Measurements from ENCODE around the gene AP1B1.

DNA sequence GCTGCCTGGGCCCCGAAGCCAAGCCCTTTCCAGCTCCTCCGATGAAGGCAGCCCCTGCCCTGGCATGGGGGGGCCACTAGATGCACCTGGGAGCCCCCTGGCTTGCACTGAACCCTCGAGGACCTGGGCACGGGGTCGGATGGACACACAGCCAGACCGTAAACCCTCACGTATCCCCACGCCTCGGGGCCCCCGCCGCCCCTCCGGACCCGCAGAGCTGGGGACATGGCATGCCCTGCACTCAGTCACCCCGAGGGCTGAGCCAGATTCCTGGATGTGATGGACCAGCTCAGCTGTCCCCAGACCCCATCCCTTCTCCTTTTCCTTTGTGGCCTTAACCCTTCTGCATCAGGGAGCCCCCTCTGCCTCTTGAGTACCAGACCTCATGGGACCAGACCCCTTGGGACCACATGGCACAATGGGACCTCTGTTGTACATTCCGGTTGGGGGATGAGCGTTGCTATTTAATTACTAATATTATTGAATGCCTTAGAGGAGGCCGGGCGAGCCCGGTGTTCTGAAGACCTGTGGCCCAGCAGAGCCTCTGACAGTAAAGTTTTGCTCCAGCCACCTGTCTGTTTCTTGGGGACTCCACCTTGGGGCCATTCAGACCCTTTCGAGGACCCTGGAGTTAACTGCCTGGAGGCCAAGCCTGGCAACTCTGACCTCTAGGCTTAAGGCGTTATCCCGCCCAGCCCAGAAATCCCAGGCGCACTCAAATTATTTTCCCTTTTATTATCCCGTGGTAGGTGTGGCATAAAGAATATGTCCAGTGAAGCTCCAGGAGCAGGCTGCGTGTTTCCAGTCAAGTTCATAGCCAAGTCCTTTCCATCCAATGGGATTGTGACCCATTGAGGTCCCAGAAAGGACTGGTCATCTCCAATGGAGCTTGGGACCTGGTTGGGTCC lies 75.9 kb downstream of the AP1B1 start:
- TF ChIP-seq, protein P1, sequence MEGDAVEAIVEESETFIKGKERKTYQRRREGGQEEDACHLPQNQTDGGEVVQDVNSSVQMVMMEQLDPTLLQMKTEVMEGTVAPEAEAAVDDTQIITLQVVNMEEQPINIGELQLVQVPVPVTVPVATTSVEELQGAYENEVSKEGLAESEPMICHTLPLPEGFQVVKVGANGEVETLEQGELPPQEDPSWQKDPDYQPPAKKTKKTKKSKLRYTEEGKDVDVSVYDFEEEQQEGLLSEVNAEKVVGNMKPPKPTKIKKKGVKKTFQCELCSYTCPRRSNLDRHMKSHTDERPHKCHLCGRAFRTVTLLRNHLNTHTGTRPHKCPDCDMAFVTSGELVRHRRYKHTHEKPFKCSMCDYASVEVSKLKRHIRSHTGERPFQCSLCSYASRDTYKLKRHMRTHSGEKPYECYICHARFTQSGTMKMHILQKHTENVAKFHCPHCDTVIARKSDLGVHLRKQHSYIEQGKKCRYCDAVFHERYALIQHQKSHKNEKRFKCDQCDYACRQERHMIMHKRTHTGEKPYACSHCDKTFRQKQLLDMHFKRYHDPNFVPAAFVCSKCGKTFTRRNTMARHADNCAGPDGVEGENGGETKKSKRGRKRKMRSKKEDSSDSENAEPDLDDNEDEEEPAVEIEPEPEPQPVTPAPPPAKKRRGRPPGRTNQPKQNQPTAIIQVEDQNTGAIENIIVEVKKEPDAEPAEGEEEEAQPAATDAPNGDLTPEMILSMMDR (IDR thresholded peaks at IDR 0.05): no peak
- no peak for TF ChIP-seq POLR2A (IDR thresholded peaks at IDR 0.05)

Data from esophagus squamous epithelium (tissue), 4 donors.